Measurements from ENCODE around the gene PPM1A.

The PPM1A gene

GRCh38 chr14:60229614-60230013 is 19.4 kb upstream of the PPM1A start:
- no peak for DNase-seq

GRCh38 chr14:60232185-60232584 is 16.8 kb upstream of the PPM1A start:
- DNase-seq: no peak

- no peak for DNase-seq
Observed at GRCh38 chr14:60233251-60233650, 15.8 kb upstream of the PPM1A start.

GRCh38 chr14:60233891-60234290 is 15.1 kb upstream of the PPM1A start:
- DNase-seq: no peak

- DNase-seq: no peak
Observed at GRCh38 chr14:60235440-60235839, 13.6 kb upstream of the PPM1A start.

- DNase-seq: no peak
Observed at GRCh38 chr14:60238955-60239354, 10.1 kb upstream of the PPM1A start.

GRCh38 chr14:60240139-60240856 is 8.7 kb upstream of the PPM1A start:
- DNase-seq: no peak

GRCh38 chr14:60241091-60241490 is 7.9 kb upstream of the PPM1A start:
- no peak for DNase-seq

- DNase-seq: no peak
Observed at GRCh38 chr14:60242429-60242828, 6.6 kb upstream of the PPM1A start.

GRCh38 chr14:60245380-60246177 is 3.4 kb upstream of the PPM1A start:
- no peak for DNase-seq

- DNase-seq: peak; percentile 75 to 79
Observed at GRCh38 chr14:60247994-60248696, 876 bp upstream of the PPM1A start.

GRCh38 chr14:60249321-60250256 is 568 bp downstream of the PPM1A start:
- peak; percentile 62 to 63 for DNase-seq

GRCh38 chr14:60250257-60251035 is 1.4 kb downstream of the PPM1A start:
- DNase-seq: no peak

GRCh38 chr14:60251877-60252276 is 2.9 kb downstream of the PPM1A start:
- DNase-seq: no peak

GRCh38 chr14:60252630-60253029 is 3.6 kb downstream of the PPM1A start:
- no peak for DNase-seq

GRCh38 chr14:60253649-60254048 is 4.6 kb downstream of the PPM1A start:
- no peak for DNase-seq

- DNase-seq: no peak
Observed at GRCh38 chr14:60254176-60254575, 5.2 kb downstream of the PPM1A start.

GRCh38 chr14:60257865-60258264 is 8.8 kb downstream of the PPM1A start:
- DNase-seq: no peak

- DNase-seq: no peak
Observed at GRCh38 chr14:60265163-60265562, 16.1 kb downstream of the PPM1A start.

GRCh38 chr14:60266021-60266937 is 17.3 kb downstream of the PPM1A start:
- peak; percentile 3 to 6 for DNase-seq

- no peak for DNase-seq
Observed at GRCh38 chr14:60272177-60272576, 23.2 kb downstream of the PPM1A start.
